22Rv1 (cell line): ENCODE results near the gene SPDL1.

ENCODE experiments used
- CTCF ChIP-seq: fragments of 450-650 bp; IDR thresholded peaks from 2 replicates; pipeline ENCODE4 v1.5.1; 2017; ENCODE audit warnings: mild to moderate bottlenecking
- ZFX ChIP-seq: fragments of 450-650 bp; IDR thresholded peaks from 2 replicates; pipeline ENCODE4 v1.6.1; 2017; ENCODE audit warnings: antibody characterized with exemption, borderline replicate concordance

GRCh38 chr5:169641253-169641652 lies 57.7 kb downstream of the SPDL1 start:
- TF ChIP-seq CTCF (no peak), ZFX (no peak)
